ENCODE results near the gene MVB12B.

The MVB12B gene

GRCh38 chr9:126357074-126357473 is 30.4 kb downstream of the MVB12B start:
- no peak for DNase-seq (ENCODE audit: low read depth in 1 of 2, low spot score in 1 of 2)

- no peak for DNase-seq (ENCODE audit: low read depth in 1 of 2, low spot score in 1 of 2)
Observed at GRCh38 chr9:126360073-126360472, 33.4 kb downstream of the MVB12B start.

- no peak for DNase-seq (ENCODE audit: low read depth in 1 of 2, low spot score in 1 of 2)
Observed at GRCh38 chr9:126361810-126362238, 35.2 kb downstream of the MVB12B start.

- no peak for DNase-seq (ENCODE audit: low read depth in 1 of 2, low spot score in 1 of 2)
Observed at GRCh38 chr9:126363250-126363649, 36.6 kb downstream of the MVB12B start.

- no peak for DNase-seq (ENCODE audit: low read depth in 1 of 2, low spot score in 1 of 2)
Observed at GRCh38 chr9:126363847-126364671, 37.4 kb downstream of the MVB12B start.

- DNase-seq (ENCODE audit: low read depth in 1 of 2, low spot score in 1 of 2) = no peak
Observed at GRCh38 chr9:126365780-126366179, 39.2 kb downstream of the MVB12B start.

- no peak for DNase-seq (ENCODE audit: low read depth in 1 of 2, low spot score in 1 of 2)
Observed at GRCh38 chr9:126366366-126367011, 39.9 kb downstream of the MVB12B start.

GRCh38 chr9:126367139-126367538 is 40.5 kb downstream of the MVB12B start:
- DNase-seq (ENCODE audit: low read depth in 1 of 2, low spot score in 1 of 2) = no peak

- DNase-seq (ENCODE audit: low read depth in 1 of 2, low spot score in 1 of 2) = no peak
Observed at GRCh38 chr9:126367616-126368015, 41.0 kb downstream of the MVB12B start.

- DNase-seq (ENCODE audit: low read depth in 1 of 2, low spot score in 1 of 2) = no peak
Observed at GRCh38 chr9:126368020-126368419, 41.4 kb downstream of the MVB12B start.

GRCh38 chr9:126371007-126371870 is 44.6 kb downstream of the MVB12B start:
- DNase-seq (ENCODE audit: low read depth in 1 of 2, low spot score in 1 of 2) = no peak

- DNase-seq (ENCODE audit: low read depth in 1 of 2, low spot score in 1 of 2) = no peak
Observed at GRCh38 chr9:126372716-126373115, 46.1 kb downstream of the MVB12B start.

- DNase-seq (ENCODE audit: low read depth in 1 of 2, low spot score in 1 of 2) = no peak
Observed at GRCh38 chr9:126373241-126373640, 46.6 kb downstream of the MVB12B start.

- no peak for DNase-seq (ENCODE audit: low read depth in 1 of 2, low spot score in 1 of 2)
Observed at GRCh38 chr9:126374366-126374781, 47.7 kb downstream of the MVB12B start.

GRCh38 chr9:126375386-126375785 is 48.8 kb downstream of the MVB12B start:
- DNase-seq (ENCODE audit: low read depth in 1 of 2, low spot score in 1 of 2) = no peak

GRCh38 chr9:126376311-126377175 is 49.9 kb downstream of the MVB12B start:
- no peak for DNase-seq (ENCODE audit: low read depth in 1 of 2, low spot score in 1 of 2)

GRCh38 chr9:126377176-126377509 is 50.5 kb downstream of the MVB12B start:
- DNase-seq (ENCODE audit: low read depth in 1 of 2, low spot score in 1 of 2) = no peak

- DNase-seq (ENCODE audit: low read depth in 1 of 2, low spot score in 1 of 2) = no peak
Observed at GRCh38 chr9:126377536-126377935, 50.9 kb downstream of the MVB12B start.

GRCh38 chr9:126378761-126379160 is 52.1 kb downstream of the MVB12B start:
- DNase-seq (ENCODE audit: low read depth in 1 of 2, low spot score in 1 of 2) = no peak

GRCh38 chr9:126379661-126380360 is 53.2 kb downstream of the MVB12B start:
- DNase-seq (ENCODE audit: low read depth in 1 of 2, low spot score in 1 of 2) = no peak

All from activated CD4-positive, alpha-beta T cell treated with anti-CD3 and anti-CD28 coated beads, Interleukin-2, amount 50 U/mL, for 24 hours (primary cell).